Stimulated activated CD4-positive, alpha-beta T cell treated with anti-CD3 and anti-CD28 coated beads, Interleukin-2, amount 100 ng/mL, for 4 hours (primary cell): ENCODE results near the gene ANKRD11.
"Not testable (repeated sequence)": the region's sequence is repeated elsewhere in the genome, so short reads cannot be mapped to it uniquely, and the experiment has no call there.

ENCODE experiments used
- DNase-seq: peaks from one replicate; pipeline ENCODE4 v3.0.0-alpha.2; 2020; ENCODE audit warnings: low read depth

The ANKRD11 gene

DNA sequence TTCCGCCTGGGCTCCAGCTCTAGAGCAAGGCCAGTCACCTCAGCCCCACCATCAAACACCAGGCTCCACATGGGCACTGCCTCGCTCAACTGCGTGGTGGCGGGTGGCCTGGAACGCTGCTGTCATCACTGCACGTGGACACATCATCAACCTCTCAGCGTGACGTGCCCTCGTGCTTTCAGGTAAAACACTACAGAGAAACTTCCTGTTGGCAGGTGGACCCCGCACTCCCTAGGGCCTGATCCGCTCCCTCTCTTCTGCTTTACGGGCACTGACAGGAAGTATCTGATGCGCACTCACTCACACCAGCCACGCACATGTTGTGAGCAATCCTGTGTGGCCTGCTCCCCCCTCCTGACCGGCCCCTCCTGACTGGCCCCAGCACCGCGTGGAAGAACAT, 87.4 kb downstream of the ANKRD11 start:
- DNase-seq: no peak

DNA sequence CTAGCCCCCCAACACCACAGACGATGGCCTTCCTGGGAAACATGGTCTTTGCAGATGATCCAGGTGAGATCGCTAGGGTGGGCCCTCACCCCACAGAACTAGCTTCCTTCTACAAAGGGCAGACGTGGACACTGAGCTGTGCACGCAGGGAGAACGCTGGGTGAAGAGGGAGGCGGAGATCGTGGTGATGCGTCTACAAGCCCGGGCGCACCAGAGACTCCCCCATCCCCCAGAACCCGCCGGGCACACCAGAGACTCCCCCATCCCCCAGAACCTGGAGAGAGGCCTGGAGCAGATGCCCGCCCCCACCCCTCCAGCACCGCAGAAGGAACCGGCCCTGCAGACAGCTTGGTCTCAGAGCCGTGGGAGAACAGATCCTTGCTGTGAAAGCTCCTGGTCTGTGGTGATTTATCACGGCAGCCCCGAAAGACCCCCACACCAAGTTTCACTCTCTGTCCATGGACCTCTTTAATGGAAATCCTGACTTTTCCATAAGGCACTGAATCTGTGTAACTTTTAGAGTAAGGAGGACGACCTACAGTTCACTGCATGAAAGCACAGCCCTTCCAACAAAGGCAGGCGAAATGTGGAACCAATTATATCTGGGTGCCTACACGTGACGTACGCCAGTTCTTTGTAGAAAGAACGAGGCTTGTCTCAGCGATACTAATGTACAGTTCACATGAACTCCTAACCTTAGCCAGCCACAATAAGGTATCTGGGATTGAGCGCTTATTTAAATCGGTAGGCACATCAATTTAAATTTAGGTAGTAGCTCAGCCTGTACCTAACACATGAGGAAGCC, 88.5 kb downstream of the ANKRD11 start:
- no peak for DNase-seq

- DNase-seq: no peak
These were observed 89.2 kb downstream of the ANKRD11 start for GRCh38 chr16:89401205-89401604.

GRCh38 chr16:89400740-89401139, 89.6 kb downstream of the ANKRD11 start:
- DNase-seq: no peak

DNA sequence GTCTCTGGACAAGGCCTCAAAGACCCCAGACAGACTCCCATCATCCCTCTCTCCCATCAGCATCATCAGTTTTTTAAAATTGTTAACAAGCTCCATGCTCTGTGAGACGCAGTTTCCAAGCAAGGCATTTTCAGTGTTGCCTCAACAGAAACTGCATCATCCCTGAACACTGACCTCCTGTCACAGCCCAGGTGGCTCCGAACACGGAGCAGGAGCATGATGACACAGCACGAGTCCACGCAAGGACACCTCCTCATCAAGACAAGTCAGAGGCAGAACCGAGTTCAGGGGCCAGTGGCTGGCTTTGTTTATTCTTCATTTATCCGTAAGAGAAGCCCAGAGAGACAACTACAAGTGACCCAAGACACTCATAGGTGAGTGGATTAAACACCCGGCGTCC, 91.4 kb downstream of the ANKRD11 start:
- no peak for DNase-seq

GRCh38 chr16:89397331-89397861, 93.0 kb downstream of the ANKRD11 start:
- no peak for DNase-seq

DNA sequence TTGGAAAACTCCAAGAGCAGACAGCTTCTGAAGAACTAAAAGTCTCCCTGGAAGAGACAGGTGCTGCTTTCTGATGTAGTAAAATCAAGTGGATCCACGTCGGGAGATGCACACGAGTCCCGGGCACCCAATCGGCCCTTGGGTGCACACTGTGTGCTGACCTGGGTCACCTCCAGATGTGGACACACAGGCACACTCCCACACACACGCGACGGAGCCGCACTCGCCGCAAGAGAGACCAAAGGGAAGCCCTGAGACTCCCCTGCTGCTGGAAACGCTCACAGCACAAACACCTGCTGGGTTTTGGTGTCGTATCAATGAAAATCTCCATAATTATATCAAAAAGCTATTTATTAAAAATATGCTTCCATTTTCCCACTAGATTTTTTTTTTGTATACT, 94.2 kb downstream of the ANKRD11 start:
- no peak for DNase-seq

- no peak for DNase-seq
These were observed 94.9 kb downstream of the ANKRD11 start for GRCh38 chr16:89395150-89396142.

GRCh38 chr16:89393738-89394406, 96.5 kb downstream of the ANKRD11 start:
- DNase-seq: no peak

GRCh38 chr16:89392881-89393737, 97.3 kb downstream of the ANKRD11 start:
- no peak for DNase-seq

DNA sequence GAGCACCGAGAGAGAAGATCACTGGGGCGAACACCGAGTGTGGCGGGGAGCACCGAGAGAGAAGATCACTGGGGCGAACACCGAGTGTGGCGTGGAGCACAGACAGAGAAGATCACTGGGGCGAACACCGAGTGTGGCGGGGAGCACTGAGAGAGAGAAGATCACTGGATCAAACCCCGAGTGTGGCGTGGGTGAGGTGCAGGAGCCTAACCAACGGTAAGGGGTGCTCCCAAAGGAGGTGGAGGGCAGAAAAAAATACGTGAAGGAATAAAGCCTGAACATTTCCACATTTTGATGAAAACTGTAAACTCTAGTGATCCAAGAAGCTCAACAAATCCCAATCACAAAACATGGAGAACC, 100.2 kb downstream of the ANKRD11 start:
- DNase-seq: not testable (repeated sequence)

- not testable (repeated sequence) for DNase-seq
These were observed 100.7 kb downstream of the ANKRD11 start for GRCh38 chr16:89389504-89390223.

- DNase-seq: no peak
These were observed 101.8 kb downstream of the ANKRD11 start for GRCh38 chr16:89388536-89388935.

- DNase-seq: no peak
These were observed 103.8 kb downstream of the ANKRD11 start for GRCh38 chr16:89386306-89387185.

DNA sequence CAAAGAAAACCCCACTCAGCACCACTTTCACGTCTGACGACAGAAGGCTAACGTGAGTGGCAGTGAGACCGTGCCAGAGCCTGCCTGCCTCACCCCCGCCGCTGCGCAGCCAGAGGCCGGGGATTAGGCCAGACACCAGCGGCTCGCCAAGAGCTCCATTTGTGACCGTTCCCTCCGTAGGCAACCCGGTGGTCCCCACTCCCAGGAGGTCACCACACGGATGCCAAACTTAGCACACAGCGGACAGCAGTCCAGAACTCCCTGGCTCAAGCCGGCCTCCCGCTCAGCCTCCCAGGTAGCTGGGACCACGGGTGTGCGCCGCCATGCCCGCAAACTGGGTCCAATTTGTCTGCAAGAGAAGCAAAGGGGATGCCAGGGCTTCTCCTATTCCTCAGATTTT, 104.6 kb downstream of the ANKRD11 start:
- no peak for DNase-seq

- DNase-seq: no peak
These were observed 106.1 kb downstream of the ANKRD11 start for GRCh38 chr16:89384282-89384681.

DNA sequence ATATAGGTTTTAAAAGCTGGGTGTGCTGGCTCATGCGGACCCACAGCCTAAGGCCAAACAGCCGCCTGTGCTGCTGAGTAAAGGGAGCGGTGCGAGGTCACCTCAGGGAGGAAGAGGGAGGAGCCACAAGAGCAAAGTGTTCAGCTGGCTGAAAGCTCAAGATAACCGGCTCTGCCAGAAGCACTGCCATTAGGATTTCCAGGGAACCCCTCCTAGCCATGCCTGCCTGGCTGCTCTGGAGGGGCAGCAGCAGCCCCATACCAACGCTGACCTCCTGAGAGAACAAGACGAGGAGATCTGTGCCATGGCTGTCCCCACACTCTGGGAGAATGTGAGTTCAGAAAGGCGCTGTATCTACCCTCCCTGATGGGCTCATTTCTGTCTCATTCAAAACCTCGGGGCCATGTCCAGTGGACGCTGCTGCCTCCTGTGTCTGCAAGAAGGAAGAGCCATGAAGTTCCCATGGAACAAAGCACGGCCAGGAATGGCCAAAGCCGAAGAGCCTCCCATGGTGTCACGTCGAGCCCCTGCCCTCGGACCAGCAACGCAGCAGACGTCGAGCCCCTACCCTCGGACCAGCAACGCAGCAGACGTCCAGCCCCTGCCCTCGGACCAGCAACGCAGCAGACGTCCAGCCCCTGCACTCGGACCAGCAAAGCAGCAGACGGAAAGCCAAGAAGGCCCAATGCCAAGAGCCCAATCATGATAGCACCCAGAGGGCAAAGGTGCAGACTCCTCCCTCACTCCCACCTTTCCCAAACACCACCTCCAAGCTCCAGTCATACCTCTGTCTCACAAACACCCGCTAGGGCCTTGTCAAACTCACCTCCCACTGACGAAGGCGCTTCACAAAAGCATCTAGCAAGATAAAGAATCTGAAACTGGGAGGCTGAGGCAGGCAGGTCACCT, 107.0 kb downstream of the ANKRD11 start:
- no peak for DNase-seq

DNA sequence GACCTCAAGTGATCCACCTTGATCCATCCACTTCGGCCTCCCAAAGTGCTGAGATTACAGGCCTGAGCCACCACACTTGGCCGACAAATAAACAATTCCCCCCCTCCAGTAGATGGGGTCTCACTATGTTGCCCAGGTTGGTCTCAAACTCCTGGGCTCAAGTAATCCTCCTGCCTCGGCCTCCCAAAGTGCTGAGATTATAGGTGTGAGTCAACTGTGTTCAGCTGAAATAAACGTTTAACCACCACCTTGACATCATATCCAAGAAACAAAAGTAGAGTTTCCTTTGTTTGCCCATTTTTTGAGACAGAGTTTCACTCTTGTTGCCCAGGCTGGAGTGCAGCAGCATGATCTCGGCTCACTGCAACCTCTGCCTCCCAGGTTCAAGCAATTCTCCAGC, 107.8 kb downstream of the ANKRD11 start:
- not testable (repeated sequence) for DNase-seq
